H1 (cell line): ENCODE results near the gene NHLH1. TPM values are rescaled to one million over a fixed set of nuclear protein-coding genes. Genes with fewer than 3 reads are reported as not detected.
A peak's percentile ranks its signal among the peaks of the same experiment; 100 is the strongest.

Experiments used
- ASH2L ChIP-seq: fragments of 200-600, 300-600 bp; sonication (generic); IDR thresholded peaks from one replicate; pipeline ENCODE4 v1.7.1; 2017; ENCODE audit warnings: low read length
- BRCA1 ChIP-seq: IDR thresholded peaks from 2 replicates; pipeline ENCODE4 v1.6.1; 2012; ENCODE audit warnings: low read depth, low read length, improper control_type of control experiment
- EP300 ChIP-seq, 2 experiments: IDR thresholded peaks; 1 replicate in 1 of 2; 2 replicates in 1 of 2; pipeline ENCODE4 v1.6.1; 2011 to 2012; ENCODE audit warnings: low read depth in 2 of 2, low read length in 2 of 2, mild to moderate bottlenecking in 2 of 2, borderline replicate concordance in 1 of 2, inconsistent platforms in 1 of 2, moderate library complexity in 1 of 2
- HDAC6 ChIP-seq: IDR thresholded peaks from one replicate; pipeline ENCODE4 v1.7.1; 2012; ENCODE audit warnings: low read depth, mild to moderate bottlenecking, inconsistent platforms, low read length, moderate library complexity
- POLR2AphosphoS5 ChIP-seq: IDR thresholded peaks from 2 replicates; pipeline ENCODE4 v1.6.1; 2011; ENCODE audit warnings: low read depth, low read length
- POU5F1 ChIP-seq: IDR thresholded peaks from 2 replicates; pipeline ENCODE4 v1.6.1; 2011; ENCODE audit warnings: low read depth, mild to moderate bottlenecking, low read length, moderate library complexity
- RAD21 ChIP-seq, 2 experiments: IDR thresholded peaks in 1 of 2; conservative IDR thresholded peaks in 1 of 2; 2 replicates each; pipeline ENCODE4 v1.6.1; 2011; ENCODE audit warnings: low read depth in 2 of 2, low read length in 2 of 2, improper control_type of control experiment in 1 of 2, inconsistent platforms in 1 of 2, mild to moderate bottlenecking in 1 of 2, moderate library complexity in 1 of 2
- SRF ChIP-seq: IDR thresholded peaks from 2 replicates; pipeline ENCODE4 v1.6.1; 2011; ENCODE audit warnings: mild to moderate bottlenecking, low read depth, low read length, moderate library complexity
- YY1 ChIP-seq: IDR thresholded peaks from 2 replicates; pipeline ENCODE4 v1.6.1; 2011; ENCODE audit warnings: low read depth, mild to moderate bottlenecking, low read length
- polyA plus RNA-seq, 7 experiments: library from polyadenylated mRNA; depleted of rRNA in 3 of 7; stranded (reverse) in 5 of 7; unstranded in 2 of 7; fragments of >200 nt in 5 of 7; fragments of 200-250 nt in 2 of 7; gene quantifications; 1 replicate in 5 of 7; 2 replicates in 1 of 7; 4 replicates in 1 of 7; pipeline versions ENCODE4 v1.2.1 to v1.2.3, GENCODE V29; 2011 to 2013; ENCODE audit warnings: missing spikeins in 2 of 7, mixed read lengths in 2 of 7
- total RNA-seq: library from RNA; stranded (reverse); fragmentation: NEBNext Ultra II Directional; extraction: Animal tissue kit (Norgen Biotek cat#: 25700); gene quantifications from 2 replicates; pipeline ENCODE4 v1.2.1, GENCODE V29; 2021
- TF ChIP-seq, protein P1 (sequence below): IDR thresholded peaks from 2 replicates; pipeline ENCODE4 v1.6.1; 2011; ENCODE audit warnings: low read length, improper control_type of control experiment

NHLH1 gene
- total and polyA plus RNA-seq, 2 of the 8 experiments (the other 6 are each of a cell fraction or from before 2014, with no cell fraction given), result 0.39 to 0.91 TPM

DNA sequence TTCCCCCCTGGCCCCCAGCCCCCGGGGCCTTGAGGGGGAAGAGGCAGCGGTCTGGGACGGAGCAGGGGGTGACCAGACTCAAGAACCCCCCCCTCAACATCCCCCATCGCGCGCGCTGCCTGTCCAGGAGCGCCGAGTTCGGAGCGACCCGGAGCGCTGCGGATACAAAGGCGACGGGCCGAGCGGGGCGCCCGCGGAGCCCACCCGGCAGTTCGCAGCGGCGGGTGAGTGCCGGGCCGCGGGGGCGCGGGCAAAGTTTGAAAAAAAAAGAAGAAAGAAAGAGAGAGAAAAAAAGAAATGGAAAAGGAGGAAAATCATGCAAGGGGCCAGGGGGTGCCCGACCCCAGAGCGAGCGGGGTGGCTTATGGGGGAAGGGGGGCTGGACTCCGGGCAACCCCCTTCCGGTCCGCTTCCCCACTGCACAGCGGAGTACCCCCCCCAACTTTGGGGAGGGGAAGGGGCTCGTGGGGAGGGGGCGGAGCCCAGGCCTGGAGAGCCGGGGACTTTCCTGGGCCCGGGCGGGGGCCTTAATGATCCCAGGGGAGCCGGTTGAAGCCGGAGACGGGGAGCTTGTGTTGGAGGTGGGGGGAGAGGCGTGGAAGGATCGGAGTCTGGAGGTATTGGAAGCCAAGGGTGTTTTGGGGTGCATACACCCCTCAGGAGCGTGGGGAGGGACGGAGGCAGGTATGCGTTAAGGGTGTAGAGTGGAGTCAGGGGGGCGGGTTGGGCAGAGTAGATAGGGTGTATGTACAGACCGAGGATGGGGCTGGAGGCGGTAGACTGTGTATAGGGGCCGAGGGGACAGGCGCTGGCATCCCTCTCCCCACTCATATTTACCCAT is 34.0 kb downstream of the NHLH1 start (continued):
- TF ChIP-seq YY1 (no peak), BRCA1 (no peak), POU5F1 (no peak), SRF (no peak), POLR2AphosphoS5 (peak; percentile 47; the same call in 1 of the 2 replicates), RAD21 (IDR thresholded peaks at IDR 0.05 in 1 of 2, conservative IDR thresholded peaks at IDR 0.05 in 1 of 2; ENCODE audit: low read depth in 2 of 2, low read length in 2 of 2) (no peak), ASH2L (peak; percentile 79), HDAC6 (no peak), EP300 (IDR thresholded peaks at IDR 0.05; ENCODE audit: borderline replicate concordance in 1 of 2, low read depth in 2 of 2, low read length in 2 of 2) (no peak)
- TF ChIP-seq, protein P1, sequence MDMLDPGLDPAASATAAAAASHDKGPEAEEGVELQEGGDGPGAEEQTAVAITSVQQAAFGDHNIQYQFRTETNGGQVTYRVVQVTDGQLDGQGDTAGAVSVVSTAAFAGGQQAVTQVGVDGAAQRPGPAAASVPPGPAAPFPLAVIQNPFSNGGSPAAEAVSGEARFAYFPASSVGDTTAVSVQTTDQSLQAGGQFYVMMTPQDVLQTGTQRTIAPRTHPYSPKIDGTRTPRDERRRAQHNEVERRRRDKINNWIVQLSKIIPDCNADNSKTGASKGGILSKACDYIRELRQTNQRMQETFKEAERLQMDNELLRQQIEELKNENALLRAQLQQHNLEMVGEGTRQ, result no peak
